SJSA1 (cell line): ENCODE measurements around the gene MORN4. TPM values are rescaled to one million over a fixed set of nuclear protein-coding genes. Genes with fewer than 3 reads are reported as not detected.

Experiments used
- DNase-seq, 2 experiments: peaks; one replicate each; pipeline ENCODE4 v3.0.0-alpha.2; 2015 to 2020; ENCODE audit warnings: low spot score in 2 of 2, low read depth in 1 of 2
- H3K27ac ChIP-seq: fragments of 250-450 bp; sonication (Bioruptor Pico); 2 replicates; pipeline ENCODE4 v1.5.1; 2020; ENCODE audit warnings: mild to moderate bottlenecking, moderate library complexity
- H3K27me3 ChIP-seq: fragments of 250-450 bp; sonication (Bioruptor Pico); replicated peaks from 2 replicates; pipeline ENCODE4 v1.5.1; 2020; ENCODE audit warnings: mild to moderate bottlenecking, moderate library complexity
- H3K36me3 ChIP-seq: fragments of 250-450 bp; sonication (Bioruptor Pico); 2 replicates; pipeline ENCODE4 v1.5.1; 2020; ENCODE audit warnings: mild to moderate bottlenecking
- H3K4me1 ChIP-seq: fragments of 250-450 bp; sonication (Bioruptor Pico); replicated peaks from 2 replicates; pipeline ENCODE4 v1.6.1; 2021; ENCODE audit warnings: mild to moderate bottlenecking
- H3K4me3 ChIP-seq: fragments of 250-450 bp; sonication (Bioruptor Pico); 2 replicates; pipeline ENCODE4 v1.5.1; 2020; ENCODE audit warnings: mild to moderate bottlenecking
- H3K9me3 ChIP-seq: fragments of 250-450 bp; sonication (Bioruptor Pico); replicated peaks from 2 replicates; pipeline ENCODE4 v1.5.1; 2020; ENCODE audit warnings: mild to moderate bottlenecking
- total RNA-seq: library from RNA; depleted of rRNA; stranded (reverse); fragments of >200 nt; shearing (Covaris generic); gene quantifications from 2 replicates; pipeline ENCODE4 v1.2.3, GENCODE V29; 2014; rRNA removed

Gene MORN4
- total RNA-seq, 1 experiment from 2014 or later, result 6.8 TPM

GRCh38 chr10:97570146-97570788, 63.0 kb downstream of the MORN4 start:
- Histone ChIP-seq H3K27me3 (no peaks in the 10 kb centered on the region), H3K9me3 (no peaks in the 10 kb centered on the region), H3K4me1 (peaks cover 23% of the 10 kb centered on the region), H3K36me3 (peaks cover 4% of the 10 kb centered on the region; the same call in 1 of the 2 replicates), H3K4me3 (no peak overlapping the region), H3K27ac (no peak overlapping the region)
- no peak for DNase-seq

DNA sequence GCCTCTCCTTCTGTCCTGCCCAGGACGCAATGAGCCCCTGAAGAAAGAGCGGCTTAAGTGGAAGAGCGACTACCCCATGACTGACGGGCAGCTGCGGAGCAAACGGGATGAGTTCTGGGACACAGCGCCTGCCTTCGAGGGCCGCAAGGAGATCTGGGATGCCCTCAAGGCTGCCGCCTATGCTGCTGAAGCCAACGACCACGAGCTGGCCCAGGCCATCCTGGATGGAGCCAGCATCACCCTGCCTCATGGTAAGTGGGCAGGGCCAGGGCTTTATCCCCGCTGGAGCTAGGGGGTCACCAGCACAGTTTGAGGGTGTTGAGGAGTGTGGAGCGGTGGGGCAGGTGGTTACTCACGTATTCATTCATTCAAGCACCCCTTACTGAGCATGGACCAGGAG, 65.4 kb downstream of the MORN4 start:
- Histone ChIP-seq H3K4me3 (no peak overlapping the region), H3K27ac (no peak overlapping the region), H3K9me3 (no peaks in the 10 kb centered on the region), H3K36me3 (peaks cover 4% of the 10 kb centered on the region; the same call in 1 of the 2 replicates), H3K4me1 (peaks cover 7% of the 10 kb centered on the region), H3K27me3 (no peaks in the 10 kb centered on the region)
- DNase-seq, result no peak

DNA sequence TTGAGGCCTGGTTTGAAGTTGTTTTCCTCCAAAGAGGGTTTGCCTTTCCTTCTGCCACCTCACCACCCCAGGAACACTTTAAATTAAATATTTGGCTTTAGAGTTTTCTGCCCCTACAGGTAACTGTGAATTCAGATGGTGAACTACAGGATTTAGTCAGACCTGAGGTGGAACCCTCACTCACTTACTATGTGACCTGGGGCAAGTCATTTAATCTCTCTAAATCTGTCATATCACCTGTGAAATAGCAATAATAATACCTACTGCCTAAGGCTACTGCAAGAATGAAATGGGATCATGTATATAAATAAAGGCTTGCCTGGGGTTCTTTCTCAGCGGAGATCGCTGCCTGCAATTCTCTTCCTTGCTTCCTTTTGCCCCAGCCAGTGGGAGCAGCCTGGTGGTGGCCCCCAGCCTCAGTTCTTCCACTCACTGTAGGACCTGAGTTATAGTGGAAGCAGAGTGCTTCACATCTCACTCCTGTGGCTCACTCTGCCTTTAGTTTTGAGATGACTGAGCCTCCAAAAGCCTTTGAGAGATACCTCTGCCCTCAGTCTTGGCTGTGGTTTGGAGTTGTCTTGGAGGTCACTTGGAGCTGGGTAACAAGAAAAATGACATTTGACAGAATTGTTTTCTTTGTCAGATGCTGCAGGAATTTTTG, 66.8 kb downstream of the MORN4 start:
- no peak overlapping the region for H3K27ac ChIP-seq
- no peak overlapping the region for H3K4me3 ChIP-seq
- H3K4me1 ChIP-seq, result no peaks in the 10 kb centered on the region
- H3K36me3 ChIP-seq, result peaks cover 4% of the 10 kb centered on the region; the same call in 1 of the 2 replicates
- no peak for DNase-seq
- no peaks in the 10 kb centered on the region for H3K9me3 ChIP-seq
- no peaks in the 10 kb centered on the region for H3K27me3 ChIP-seq

GRCh38 chr10:97564776-97565175, 68.5 kb downstream of the MORN4 start:
- Histone ChIP-seq H3K9me3 (no peaks in the 10 kb centered on the region), H3K4me3 (no peak overlapping the region), H3K27me3 (no peaks in the 10 kb centered on the region), H3K27ac (no peak overlapping the region), H3K36me3 (no peaks in the 10 kb centered on the region), H3K4me1 (no peaks in the 10 kb centered on the region)
- no peak for DNase-seq

Other genes starting within 250 kb of the MORN4 start
- 25.1 and 26.4 TPM in 2 replicates for gene RRP12, start 232.2 kb downstream of the MORN4 start, total RNA-seq
- gene PGAM1, start 207.3 kb downstream of the MORN4 start, total RNA-seq, result 475 and 591 TPM in 2 replicates
- gene EXOSC1, start 187.5 kb downstream of the MORN4 start, total RNA-seq, result 59.1 and 60.1 TPM in 2 replicates
- 50.1 and 57.7 TPM in 2 replicates for gene ZDHHC16, start 187.3 kb downstream of the MORN4 start, total RNA-seq
- gene MMS19, start 135.1 kb downstream of the MORN4 start, total RNA-seq, result 60.5 and 71.3 TPM in 2 replicates
- 14.8 and 15.8 TPM in 2 replicates for gene UBTD1, start 134.6 kb downstream of the MORN4 start, total RNA-seq
- gene ANKRD2, start 60.7 kb downstream of the MORN4 start, total RNA-seq, result 0.22 TPM in 1 of 2 replicates, not detected in the other
- 0.21 TPM in 1 of 2 replicates, not detected in the other for gene HOGA1, start 49.1 kb downstream of the MORN4 start, total RNA-seq
- not detected in 2 replicates for gene C10orf62, start 43.8 kb downstream of the MORN4 start, total RNA-seq
- gene PI4K2A, start 7.2 kb upstream of the MORN4 start, total RNA-seq, result 14.9 and 19.6 TPM in 2 replicates
- gene AVPI1, start 53.7 kb upstream of the MORN4 start, total RNA-seq, result 4.3 and 8.6 TPM in 2 replicates
- gene MARVELD1, start 80.2 kb upstream of the MORN4 start, total RNA-seq, result 30.7 and 36.5 TPM in 2 replicates
- 20.8 and 20.9 TPM in 2 replicates for gene ZFYVE27, start 103.6 kb upstream of the MORN4 start, total RNA-seq
- not detected in 2 replicates for gene SFRP5, start 138.5 kb upstream of the MORN4 start, total RNA-seq
- gene GOLGA7B, start 216.3 kb upstream of the MORN4 start, total RNA-seq, result 0.03 TPM in 1 of 2 replicates, not detected in the other